GM08714 (cell line): ENCODE results near the gene DNTT.

ENCODE experiments used
- H3K4me3 ChIP-seq: fragments of 200-500 bp; sonication (Bioruptor generic); 2 replicates; pipeline ENCODE4 v1.5.1; 2014; ENCODE audit warnings: mild to moderate bottlenecking, low read length, inconsistent platforms
- ZNF274 ChIP-seq: IDR thresholded peaks from 2 replicates; pipeline ENCODE4 v1.6.1; 2012; ENCODE audit warnings: mild to moderate bottlenecking, low read depth, low read length

The DNTT gene

GRCh38 chr10:96360766-96361165 is 56.5 kb downstream of the DNTT start:
- TF ChIP-seq ZNF274, result no peak
- H3K4me3 ChIP-seq, result no peak overlapping the region

GRCh38 chr10:96365571-96365970 is 61.3 kb downstream of the DNTT start:
- no peak overlapping the region for H3K4me3 ChIP-seq
- no peak for TF ChIP-seq ZNF274

GRCh38 chr10:96366508-96366907 is 62.3 kb downstream of the DNTT start:
- no peak for TF ChIP-seq ZNF274
- no peak overlapping the region for H3K4me3 ChIP-seq

GRCh38 chr10:96367470-96367869 is 63.2 kb downstream of the DNTT start:
- TF ChIP-seq ZNF274, result no peak
- H3K4me3 ChIP-seq, result no peak overlapping the region

GRCh38 chr10:96368971-96369370 is 64.7 kb downstream of the DNTT start:
- H3K4me3 ChIP-seq, result no peak overlapping the region
- TF ChIP-seq ZNF274, result no peak

GRCh38 chr10:96369890-96370583 is 65.8 kb downstream of the DNTT start:
- TF ChIP-seq ZNF274, result no peak
- H3K4me3 ChIP-seq, result no peak overlapping the region

GRCh38 chr10:96370584-96371157 is 66.4 kb downstream of the DNTT start:
- no peak for TF ChIP-seq ZNF274
- H3K4me3 ChIP-seq, result no peak overlapping the region

- H3K4me3 ChIP-seq, result no peak overlapping the region
- TF ChIP-seq ZNF274, result no peak
Measured at GRCh38 chr10:96371356-96371755, 67.1 kb downstream of the DNTT start.

- TF ChIP-seq ZNF274, result no peak
- H3K4me3 ChIP-seq, result no peak overlapping the region
Measured at GRCh38 chr10:96374004-96374403, 69.8 kb downstream of the DNTT start.

- no peak overlapping the region for H3K4me3 ChIP-seq
- no peak for TF ChIP-seq ZNF274
Measured at GRCh38 chr10:96374639-96374984, 70.4 kb downstream of the DNTT start.

- TF ChIP-seq ZNF274, result no peak
- H3K4me3 ChIP-seq, result peak overlapping the region; percentile 30; the same call in 1 of the 2 replicates
Measured at GRCh38 chr10:96374985-96375830, 71.0 kb downstream of the DNTT start.

- H3K4me3 ChIP-seq, result no peak overlapping the region
- no peak for TF ChIP-seq ZNF274
Measured at GRCh38 chr10:96376483-96376882, 72.2 kb downstream of the DNTT start.

- no peak overlapping the region for H3K4me3 ChIP-seq
- no peak for TF ChIP-seq ZNF274
Measured at GRCh38 chr10:96377816-96378294, 73.6 kb downstream of the DNTT start.

GRCh38 chr10:96378741-96379140 is 74.5 kb downstream of the DNTT start:
- H3K4me3 ChIP-seq, result no peak overlapping the region
- no peak for TF ChIP-seq ZNF274

GRCh38 chr10:96379758-96380157 is 75.5 kb downstream of the DNTT start:
- H3K4me3 ChIP-seq, result no peak overlapping the region

More at GRCh38 chr10:96379758-96380157, 75.5 kb downstream of the DNTT start:
- TF ChIP-seq ZNF274, result no peak
